ENCODE data around the gene LRRC59. TPM values are rescaled to one million over a fixed set of nuclear protein-coding genes. Genes with fewer than 3 reads are reported as not detected.

LRRC59 gene
- total and polyA plus RNA-seq, 2 of the 13 experiments (the other 11 are each of a cell fraction or from before 2014, with no cell fraction given), result 87.3 to 222 TPM

GRCh38 chr17:50345432-50346312 lies 51.7 kb downstream of the LRRC59 start, which contains the start of gene XYLT2 (continued):
- TF ChIP-seq ZBTB25 (CRISPR knock-in tag; IDR thresholded peaks at IDR 0.05) (0 out of 2 replicates have a peak, but pooled peaks have one; percentile 28), ZNF468 (CRISPR knock-in tag; IDR thresholded peaks at IDR 0.05) (peak; percentile 20; the same call in 1 of the 2 replicates), ZNF513 (CRISPR knock-in tag; conservative IDR thresholded peaks at IDR 0.05) (no peak), GATAD1 (CRISPR knock-in tag; IDR thresholded peaks at IDR 0.05) (no peak; the same call in 1 of the 2 replicates), HINFP (CRISPR knock-in tag; IDR thresholded peaks at IDR 0.05; ENCODE audit: low read depth) (no peak), POLR2AphosphoS5 (IDR thresholded peaks at IDR 0.05; ENCODE audit: low read depth, low read length) (peak; percentile 82), TMF1 (CRISPR knock-in tag; IDR thresholded peaks at IDR 0.05; ENCODE audit: low read depth) (no peak), HIVEP1 (CRISPR knock-in tag; IDR thresholded peaks at IDR 0.05) (no peak; the same call in 1 of the 2 replicates), SNAPC4 (CRISPR knock-in tag; IDR thresholded peaks at IDR 0.05) (no peak), ZNF251 (CRISPR knock-in tag; IDR thresholded peaks at IDR 0.05) (no peak; the same call in 1 of the 2 replicates)
- TF ChIP-seq, protein P1, sequence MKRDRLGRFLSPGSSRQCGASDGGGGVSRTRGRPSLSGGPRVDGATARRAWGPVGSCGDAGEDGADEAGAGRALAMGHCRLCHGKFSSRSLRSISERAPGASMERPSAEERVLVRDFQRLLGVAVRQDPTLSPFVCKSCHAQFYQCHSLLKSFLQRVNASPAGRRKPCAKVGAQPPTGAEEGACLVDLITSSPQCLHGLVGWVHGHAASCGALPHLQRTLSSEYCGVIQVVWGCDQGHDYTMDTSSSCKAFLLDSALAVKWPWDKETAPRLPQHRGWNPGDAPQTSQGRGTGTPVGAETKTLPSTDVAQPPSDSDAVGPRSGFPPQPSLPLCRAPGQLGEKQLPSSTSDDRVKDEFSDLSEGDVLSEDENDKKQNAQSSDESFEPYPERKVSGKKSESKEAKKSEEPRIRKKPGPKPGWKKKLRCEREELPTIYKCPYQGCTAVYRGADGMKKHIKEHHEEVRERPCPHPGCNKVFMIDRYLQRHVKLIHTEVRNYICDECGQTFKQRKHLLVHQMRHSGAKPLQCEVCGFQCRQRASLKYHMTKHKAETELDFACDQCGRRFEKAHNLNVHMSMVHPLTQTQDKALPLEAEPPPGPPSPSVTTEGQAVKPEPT (CRISPR knock-in tag; IDR thresholded peaks at IDR 0.05; ENCODE audit: low read depth), result no peak
- TF ChIP-seq, protein P2, sequence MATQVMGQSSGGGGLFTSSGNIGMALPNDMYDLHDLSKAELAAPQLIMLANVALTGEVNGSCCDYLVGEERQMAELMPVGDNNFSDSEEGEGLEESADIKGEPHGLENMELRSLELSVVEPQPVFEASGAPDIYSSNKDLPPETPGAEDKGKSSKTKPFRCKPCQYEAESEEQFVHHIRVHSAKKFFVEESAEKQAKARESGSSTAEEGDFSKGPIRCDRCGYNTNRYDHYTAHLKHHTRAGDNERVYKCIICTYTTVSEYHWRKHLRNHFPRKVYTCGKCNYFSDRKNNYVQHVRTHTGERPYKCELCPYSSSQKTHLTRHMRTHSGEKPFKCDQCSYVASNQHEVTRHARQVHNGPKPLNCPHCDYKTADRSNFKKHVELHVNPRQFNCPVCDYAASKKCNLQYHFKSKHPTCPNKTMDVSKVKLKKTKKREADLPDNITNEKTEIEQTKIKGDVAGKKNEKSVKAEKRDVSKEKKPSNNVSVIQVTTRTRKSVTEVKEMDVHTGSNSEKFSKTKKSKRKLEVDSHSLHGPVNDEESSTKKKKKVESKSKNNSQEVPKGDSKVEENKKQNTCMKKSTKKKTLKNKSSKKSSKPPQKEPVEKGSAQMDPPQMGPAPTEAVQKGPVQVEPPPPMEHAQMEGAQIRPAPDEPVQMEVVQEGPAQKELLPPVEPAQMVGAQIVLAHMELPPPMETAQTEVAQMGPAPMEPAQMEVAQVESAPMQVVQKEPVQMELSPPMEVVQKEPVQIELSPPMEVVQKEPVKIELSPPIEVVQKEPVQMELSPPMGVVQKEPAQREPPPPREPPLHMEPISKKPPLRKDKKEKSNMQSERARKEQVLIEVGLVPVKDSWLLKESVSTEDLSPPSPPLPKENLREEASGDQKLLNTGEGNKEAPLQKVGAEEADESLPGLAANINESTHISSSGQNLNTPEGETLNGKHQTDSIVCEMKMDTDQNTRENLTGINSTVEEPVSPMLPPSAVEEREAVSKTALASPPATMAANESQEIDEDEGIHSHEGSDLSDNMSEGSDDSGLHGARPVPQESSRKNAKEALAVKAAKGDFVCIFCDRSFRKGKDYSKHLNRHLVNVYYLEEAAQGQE (IDR thresholded peaks at IDR 0.05; ENCODE audit: borderline replicate concordance in 1 of 2, low read depth in 1 of 2, low read length in 2 of 2), result no peak

All from HepG2 (cell line).